GM19099 (cell line): ENCODE data around the gene AQP1.

Experiments used
- POLR2A ChIP-seq: IDR thresholded peaks from 3 replicates; pipeline ENCODE4 v1.6.1; 2011; ENCODE audit warnings: low read depth; ENCODE audit not compliant: insufficient read length; ENCODE audit errors: extremely low read depth

Gene AQP1

GRCh38 chr7:30877993-30878392 is 33.7 kb upstream of the AQP1 start:
- TF ChIP-seq POLR2A = no peak

GRCh38 chr7:30879139-30880124 is 32.2 kb upstream of the AQP1 start:
- TF ChIP-seq POLR2A = no peak

- no peak for TF ChIP-seq POLR2A
These were observed 31.4 kb upstream of the AQP1 start for GRCh38 chr7:30880125-30880720.

GRCh38 chr7:30880941-30881340 is 30.7 kb upstream of the AQP1 start:
- TF ChIP-seq POLR2A = no peak

GRCh38 chr7:30881448-30881847 is 30.2 kb upstream of the AQP1 start:
- no peak for TF ChIP-seq POLR2A

GRCh38 chr7:30884881-30885280 is 26.8 kb upstream of the AQP1 start:
- no peak for TF ChIP-seq POLR2A

- no peak for TF ChIP-seq POLR2A
These were observed 25.0 kb upstream of the AQP1 start for GRCh38 chr7:30886608-30887011.

- TF ChIP-seq POLR2A = no peak
These were observed 24.2 kb upstream of the AQP1 start for GRCh38 chr7:30887464-30887872.

GRCh38 chr7:30888747-30889146 is 22.9 kb upstream of the AQP1 start:
- no peak for TF ChIP-seq POLR2A

GRCh38 chr7:30890226-30890625 is 21.4 kb upstream of the AQP1 start:
- TF ChIP-seq POLR2A = no peak

GRCh38 chr7:30893357-30893756 is 18.3 kb upstream of the AQP1 start:
- no peak for TF ChIP-seq POLR2A

- TF ChIP-seq POLR2A = no peak
These were observed 17.6 kb upstream of the AQP1 start for GRCh38 chr7:30894009-30894408.

- TF ChIP-seq POLR2A = no peak
These were observed 16.6 kb upstream of the AQP1 start for GRCh38 chr7:30894866-30895605.

- no peak for TF ChIP-seq POLR2A
These were observed 15.6 kb upstream of the AQP1 start for GRCh38 chr7:30896036-30896435.
